Fibroblast of peridontal ligament (primary cell): Measurements from ENCODE around the gene MARS1.
"Not testable (repeated sequence)": the region's sequence is repeated elsewhere in the genome, so short reads cannot be mapped to it uniquely, and the experiment has no call there.

Experiments
- DNase-seq: peaks from one replicate; pipeline ENCODE4 v3.0.0-alpha.2; 2010; ENCODE audit errors: extremely low read depth

MARS1 gene

GRCh38 chr12:57517718-57518117, 29.9 kb downstream of the MARS1 start:
- not testable (repeated sequence) for DNase-seq

GRCh38 chr12:57518176-57518919, 30.5 kb downstream of the MARS1 start:
- peak; percentile 57 for DNase-seq

- DNase-seq: peak; percentile 67
Measured at GRCh38 chr12:57518920-57519795, 31.3 kb downstream of the MARS1 start.

GRCh38 chr12:57519796-57520052, 31.9 kb downstream of the MARS1 start:
- no peak for DNase-seq

- DNase-seq: peak; percentile 98
Measured at GRCh38 chr12:57520053-57520818, 32.4 kb downstream of the MARS1 start, which contains the start of gene DDIT3. TSS of gene DDIT3 (minus strand) at chr12:57520514. CDS start at chr12:57517406, 3,108 bp downstream.

- DNase-seq: peak; percentile 45
Measured at GRCh38 chr12:57521525-57522010, 33.7 kb downstream of the MARS1 start.

GRCh38 chr12:57522011-57522886, 34.4 kb downstream of the MARS1 start, which contains the start of gene MBD6:
TSS of gene MBD6 (plus strand) at chr12:57522824. CDS start at chr12:57524304, 1,480 bp downstream.
- DNase-seq: peak; percentile 89

GRCh38 chr12:57522887-57523705, 35.2 kb downstream of the MARS1 start:
- DNase-seq: peak; percentile 49

GRCh38 chr12:57523706-57524614, 36.1 kb downstream of the MARS1 start:
- DNase-seq: no peak

- no peak for DNase-seq
Measured at GRCh38 chr12:57524814-57525614, 37.1 kb downstream of the MARS1 start.

GRCh38 chr12:57525615-57526383, 37.9 kb downstream of the MARS1 start:
- DNase-seq: no peak

GRCh38 chr12:57526477-57527126, 38.7 kb downstream of the MARS1 start:
- DNase-seq: no peak

GRCh38 chr12:57527184-57527583, 39.3 kb downstream of the MARS1 start:
- DNase-seq: no peak

- no peak for DNase-seq
Measured at GRCh38 chr12:57528176-57528575, 40.3 kb downstream of the MARS1 start.

GRCh38 chr12:57528831-57529555, 41.1 kb downstream of the MARS1 start:
- no peak for DNase-seq

GRCh38 chr12:57529831-57530230, 42.0 kb downstream of the MARS1 start:
- DNase-seq: no peak
